HEK293 (cell line): ENCODE measurements around the gene COL19A1.

ENCODE experiments used
- BCL11A ChIP-seq: fragments of 450-650 bp; formaldehyde crosslinking; IDR thresholded peaks from 2 replicates; pipeline ENCODE4 v1.5.1; 2016; ENCODE audit warnings: low read depth, missing biosample characterization, missing genetic modification characterization
- CTCF ChIP-seq: fragments of 450-650 bp; formaldehyde crosslinking; IDR thresholded peaks from 2 replicates; pipeline ENCODE4 v1.5.1; 2016; ENCODE audit warnings: missing biosample characterization, missing genetic modification characterization
- GLIS2 ChIP-seq: fragments of 450-650 bp; formaldehyde crosslinking; IDR thresholded peaks from 2 replicates; pipeline ENCODE4 v1.5.1; 2016; ENCODE audit warnings: missing biosample characterization, missing genetic modification characterization
- HOXC10 ChIP-seq: sonication (generic); formaldehyde crosslinking; IDR thresholded peaks from 2 replicates; pipeline ENCODE4 v1.8.1; 2023; ENCODE audit warnings: mild to moderate bottlenecking, missing genetic modification reagents
- IKZF3 ChIP-seq: fragments of 450-650 bp; IDR thresholded peaks from 2 replicates; pipeline ENCODE4 v1.5.0; 2018; ENCODE audit warnings: missing biosample characterization, mild to moderate bottlenecking, missing genetic modification characterization, moderate library complexity
- KLF8 ChIP-seq: fragments of 450-650 bp; formaldehyde crosslinking; IDR thresholded peaks from 2 replicates; pipeline ENCODE4 v1.5.1; 2016; ENCODE audit warnings: missing biosample characterization, missing genetic modification characterization
- PBX3 ChIP-seq: sonication (generic); formaldehyde crosslinking; IDR thresholded peaks from 2 replicates; pipeline ENCODE4 v1.8.1; 2022; ENCODE audit warnings: mild to moderate bottlenecking, moderate library complexity, missing genetic modification reagents
- PRDM10 ChIP-seq: fragments of 450-650 bp; formaldehyde crosslinking; IDR thresholded peaks from 2 replicates; pipeline ENCODE4 v1.5.1; 2016; ENCODE audit warnings: missing biosample characterization, missing genetic modification characterization
- SP2 ChIP-seq: fragments of 450-650 bp; formaldehyde crosslinking; IDR thresholded peaks from 2 replicates; pipeline ENCODE4 v1.5.1; 2016; ENCODE audit warnings: missing biosample characterization, missing genetic modification characterization
- ZBTB20 ChIP-seq: fragments of 450-650 bp; formaldehyde crosslinking; IDR thresholded peaks from 2 replicates; pipeline ENCODE4 v1.5.1; 2016; ENCODE audit warnings: missing biosample characterization, missing genetic modification characterization
- ZBTB44 ChIP-seq: fragments of 450-650 bp; IDR thresholded peaks from 2 replicates; pipeline ENCODE4 v1.5.1; 2018; ENCODE audit warnings: missing biosample characterization, mild to moderate bottlenecking, missing genetic modification characterization
- ZBTB48 ChIP-seq: fragments of 450-650 bp; formaldehyde crosslinking; IDR thresholded peaks from 2 replicates; pipeline ENCODE4 v1.5.1; 2016; ENCODE audit warnings: missing biosample characterization, missing genetic modification characterization
- ZNF175 ChIP-seq: fragments of 450-650 bp; formaldehyde crosslinking; IDR thresholded peaks from 2 replicates; pipeline ENCODE4 v1.5.1; 2016; ENCODE audit warnings: missing biosample characterization, missing genetic modification characterization
- ZNF449 ChIP-seq: fragments of 450-650 bp; formaldehyde crosslinking; IDR thresholded peaks from 2 replicates; pipeline ENCODE4 v1.5.1; 2017; ENCODE audit warnings: missing biosample characterization, mild to moderate bottlenecking, missing genetic modification characterization, moderate library complexity
- ZNF548 ChIP-seq: fragments of 450-650 bp; formaldehyde crosslinking; IDR thresholded peaks from 2 replicates; pipeline ENCODE4 v1.5.1; 2016; ENCODE audit warnings: missing biosample characterization, missing genetic modification characterization
- ZNF561 ChIP-seq: fragments of 450-650 bp; IDR thresholded peaks from 2 replicates; pipeline ENCODE4 v1.5.1; 2018; ENCODE audit warnings: missing biosample characterization, missing genetic modification characterization, borderline replicate concordance

Gene COL19A1

GRCh38 chr6:69866770-69867638 is 648 bp downstream of the COL19A1 start (continued):
- TF ChIP-seq CTCF (tag by site-specific recombination): peak; percentile 61; the same call in 1 of the 2 replicates
- TF ChIP-seq ZBTB48: peak; percentile 12; the same call in 1 of the 2 replicates
- TF ChIP-seq ZNF449: peak; percentile 63
- peak; percentile 56; the same call in 1 of the 2 replicates for TF ChIP-seq IKZF3 (tag by site-specific recombination)
- TF ChIP-seq BCL11A (tag by site-specific recombination): no peak
- 0 out of 2 replicates have a peak, but pooled peaks have one; percentile 69 for TF ChIP-seq ZNF561 (tag by site-specific recombination)
- no peak; the same call in 1 of the 2 replicates for TF ChIP-seq GLIS2 (tag by site-specific recombination)
- peak; percentile 73; the same call in 1 of the 2 replicates for TF ChIP-seq PBX3 (CRISPR knock-in tag)
- peak; percentile 43 for TF ChIP-seq ZBTB20 (tag by site-specific recombination)
- TF ChIP-seq SP2 (tag by site-specific recombination): peak; percentile 17; the same call in 1 of the 2 replicates
- peak; percentile 72; the same call in 1 of the 2 replicates for TF ChIP-seq HOXC10 (CRISPR knock-in tag)
- no peak for TF ChIP-seq ZNF175 (tag by site-specific recombination)
- no peak for TF ChIP-seq ZNF548 (tag by site-specific recombination)
- 0 out of 2 replicates have a peak, but pooled peaks have one; percentile 19 for TF ChIP-seq KLF8 (tag by site-specific recombination)
- peak; percentile 71; the same call in 1 of the 2 replicates for TF ChIP-seq ZBTB44
- TF ChIP-seq PRDM10 (tag by site-specific recombination): peak; percentile 94
